ENCODE measurements around the gene C19orf38. TPM values are rescaled to one million over a fixed set of nuclear protein-coding genes. Genes with fewer than 3 reads are reported as not detected.

The C19orf38 gene
- polyA plus RNA-seq, 2 of the 4 experiments (the other 2 are of a cell fraction) = 0.09 to 0.13 TPM

DNA sequence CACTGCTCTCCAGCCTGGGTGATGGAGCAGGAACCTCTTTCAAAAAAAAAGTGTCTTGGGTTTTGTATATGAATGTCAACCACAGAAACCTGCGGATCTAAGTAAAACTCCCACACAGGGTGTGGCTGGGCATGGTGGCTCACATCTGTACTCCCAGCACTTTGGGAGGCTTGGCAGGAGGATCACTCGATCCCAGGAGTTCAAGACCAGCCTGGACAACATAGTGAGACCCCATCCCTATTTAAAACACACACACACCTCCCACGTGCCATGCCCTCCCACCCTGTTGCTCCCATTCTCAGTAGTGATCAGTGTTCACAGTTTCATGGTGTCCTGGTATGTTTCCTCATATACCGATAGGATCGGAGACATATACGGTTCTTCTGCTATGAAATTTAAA is 21.4 kb upstream of the C19orf38 start:
- FAIRE-seq (no peak), DNase-seq (ENCODE audit: low read depth in 1 of 2, low spot score in 1 of 2) (no peak), ATAC-seq (no peak)
- Histone ChIP-seq H3K4me1 (no peaks in the 10 kb centered on the region), H3K9me3 (no peaks in the 10 kb centered on the region), H3K27ac (no peak overlapping the region), H3K4me2 (no peak overlapping the region), H3K4me3 (no peak overlapping the region)
- ChIA-PET CTCF (interaction anchor here (0.6 to 4.7 kb wide), 3 partner anchors 37 to 1705 kb away, joined by 3 to 21 read pairs (median 16); partner anchors contain the start of gene DNM2), POLR2A (no interaction called here)
- no peak for TF ChIP-seq TP53 (CRISPR knock-in tag; IDR thresholded peaks at IDR 0.05)
- TF ChIP-seq SREBF2 (IDR thresholded peaks at IDR 0.05) = no peak
- no peak for TF ChIP-seq ZNF302 (CRISPR knock-in tag; IDR thresholded peaks at IDR 0.05)
- TF ChIP-seq BHLHE40 (IDR thresholded peaks at IDR 0.05; ENCODE audit: low read depth, low read length) = no peak
- 91% methylated on average over 6 of the region's 6 CpGs for WGBS (ENCODE audit: missing lambda C conversion rate)

DNA sequence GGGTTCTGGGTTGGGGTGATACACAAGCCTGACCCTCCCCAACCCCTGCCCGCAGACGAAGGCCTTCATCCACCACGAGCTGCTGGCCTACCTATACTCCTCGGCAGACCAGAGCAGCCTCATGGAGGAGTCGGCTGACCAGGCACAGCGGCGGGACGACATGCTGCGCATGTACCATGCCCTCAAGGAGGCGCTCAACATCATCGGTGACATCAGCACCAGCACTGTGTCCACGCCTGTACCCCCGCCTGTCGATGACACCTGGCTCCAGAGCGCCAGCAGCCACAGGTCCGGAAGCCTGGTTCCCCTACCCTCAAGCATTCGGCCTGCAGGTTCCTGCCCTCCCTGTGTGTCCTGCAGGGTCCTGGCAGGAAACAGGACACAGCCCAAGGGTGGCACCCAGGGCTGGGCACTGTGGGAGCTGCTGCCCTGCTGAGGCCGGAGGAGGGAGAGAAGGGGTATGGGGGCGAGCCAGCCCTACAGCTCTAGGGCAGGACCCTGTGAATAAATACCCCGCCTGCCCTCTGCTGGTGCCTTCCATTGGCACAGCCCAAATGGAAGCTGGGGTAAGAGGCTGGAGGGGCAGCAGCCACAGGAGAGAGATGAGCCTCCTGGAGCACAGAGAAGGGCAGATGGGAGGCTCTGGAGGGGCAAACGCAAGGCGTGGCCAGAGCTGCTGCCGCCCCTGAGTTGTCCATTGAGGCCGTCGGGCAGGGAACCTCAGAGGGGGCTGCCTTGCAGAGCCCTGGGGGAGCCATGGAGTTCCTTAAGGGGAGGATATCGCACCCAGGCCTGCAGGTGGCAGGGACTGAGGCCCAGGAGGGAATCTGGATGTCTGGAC is 19.0 kb upstream of the C19orf38 start:
- peak; percentile 67 to 76 for ATAC-seq
- WGBS (ENCODE audit: missing lambda C conversion rate) = 90% methylated on average over 23 of the region's 26 CpGs
- peak in 1 of 2 experiments; percentile 34; a peak in 2 of 5 replicates for TF ChIP-seq RAD21 (conservative IDR thresholded peaks at IDR 0.05 in 1 of 2, IDR thresholded peaks at IDR 0.05 in 1 of 2)
- TF ChIP-seq, protein P1, sequence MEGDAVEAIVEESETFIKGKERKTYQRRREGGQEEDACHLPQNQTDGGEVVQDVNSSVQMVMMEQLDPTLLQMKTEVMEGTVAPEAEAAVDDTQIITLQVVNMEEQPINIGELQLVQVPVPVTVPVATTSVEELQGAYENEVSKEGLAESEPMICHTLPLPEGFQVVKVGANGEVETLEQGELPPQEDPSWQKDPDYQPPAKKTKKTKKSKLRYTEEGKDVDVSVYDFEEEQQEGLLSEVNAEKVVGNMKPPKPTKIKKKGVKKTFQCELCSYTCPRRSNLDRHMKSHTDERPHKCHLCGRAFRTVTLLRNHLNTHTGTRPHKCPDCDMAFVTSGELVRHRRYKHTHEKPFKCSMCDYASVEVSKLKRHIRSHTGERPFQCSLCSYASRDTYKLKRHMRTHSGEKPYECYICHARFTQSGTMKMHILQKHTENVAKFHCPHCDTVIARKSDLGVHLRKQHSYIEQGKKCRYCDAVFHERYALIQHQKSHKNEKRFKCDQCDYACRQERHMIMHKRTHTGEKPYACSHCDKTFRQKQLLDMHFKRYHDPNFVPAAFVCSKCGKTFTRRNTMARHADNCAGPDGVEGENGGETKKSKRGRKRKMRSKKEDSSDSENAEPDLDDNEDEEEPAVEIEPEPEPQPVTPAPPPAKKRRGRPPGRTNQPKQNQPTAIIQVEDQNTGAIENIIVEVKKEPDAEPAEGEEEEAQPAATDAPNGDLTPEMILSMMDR (IDR thresholded peaks at IDR 0.05) = peak; percentile 15; the same call in 1 of the 3 replicates
- TF ChIP-seq, protein P2, sequence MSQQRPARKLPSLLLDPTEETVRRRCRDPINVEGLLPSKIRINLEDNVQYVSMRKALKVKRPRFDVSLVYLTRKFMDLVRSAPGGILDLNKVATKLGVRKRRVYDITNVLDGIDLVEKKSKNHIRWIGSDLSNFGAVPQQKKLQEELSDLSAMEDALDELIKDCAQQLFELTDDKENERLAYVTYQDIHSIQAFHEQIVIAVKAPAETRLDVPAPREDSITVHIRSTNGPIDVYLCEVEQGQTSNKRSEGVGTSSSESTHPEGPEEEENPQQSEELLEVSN (IDR thresholded peaks at IDR 0.05; ENCODE audit: borderline replicate concordance, low read depth) = no peak
- ChIA-PET POLR2A (interaction anchor here (0.6 kb wide), 1 partner anchor 112 kb away, joined by 3 read pairs; the partner anchor contains the start of gene DNM2), CTCF (interaction anchor here (1.2 to 4.7 kb wide), 6 partner anchors 9 to 111 kb away, joined by 3 to 21 read pairs (median 5); partner anchors contain the start of gene DNM2)
- H3K27ac ChIP-seq = no peak overlapping the region
- H3K9me3 ChIP-seq = no peaks in the 10 kb centered on the region
- H3K4me1 ChIP-seq = no peaks in the 10 kb centered on the region
- no peak overlapping the region for H3K4me3 ChIP-seq
- no peak for FAIRE-seq
- H3K4me2 ChIP-seq = no peak overlapping the region
- DNase-seq (ENCODE audit: low read depth in 1 of 2, low spot score in 1 of 2) = no peak

DNA sequence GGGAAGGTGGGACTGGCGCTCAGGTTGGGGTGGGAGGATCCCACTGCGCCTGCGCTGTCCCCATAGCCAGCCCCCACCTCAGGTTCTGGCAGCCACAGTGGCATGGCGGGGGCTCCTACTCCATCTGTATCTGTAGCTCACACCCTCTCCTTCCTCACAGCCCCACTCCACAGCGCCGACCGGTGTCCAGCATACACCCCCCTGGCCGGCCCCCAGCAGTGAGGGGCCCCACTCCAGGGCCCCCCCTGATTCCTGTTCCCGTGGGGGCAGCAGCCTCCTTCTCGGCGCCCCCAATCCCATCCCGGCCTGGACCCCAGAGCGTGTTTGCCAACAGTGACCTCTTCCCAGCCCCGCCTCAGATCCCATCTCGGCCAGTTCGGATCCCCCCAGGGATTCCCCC is 18.2 kb upstream of the C19orf38 start:
- DNase-seq (ENCODE audit: low read depth in 1 of 2, low spot score in 1 of 2) = no peak
- peak in 1 of 2 experiments; percentile 7; a peak in 2 of 6 replicates for ATAC-seq
- Histone ChIP-seq H3K4me3 (no peak overlapping the region), H3K4me1 (no peaks in the 10 kb centered on the region; the same call in 2 of the 3 replicates), H3K9me3 (no peaks in the 10 kb centered on the region), H3K4me2 (no peak overlapping the region), H3K27ac (no peak overlapping the region)
- FAIRE-seq = no peak
- 95% methylated on average over 5 of the region's 16 CpGs for WGBS (ENCODE audit: missing lambda C conversion rate)
- CTCF ChIA-PET = interaction anchor here (0.6 to 4.7 kb wide), 5 partner anchors 16 to 417 kb away, joined by 3 to 21 read pairs (median 4); partner anchors contain the start of gene DNM2
- POLR2A ChIA-PET = interaction anchor here (0.6 kb wide), 1 partner anchor 112 kb away, joined by 3 read pairs; the partner anchor contains the start of gene DNM2
- no peak for TF ChIP-seq HDAC2 (IDR thresholded peaks at IDR 0.05)
- TF ChIP-seq HOXB5 (CRISPR knock-in tag; IDR thresholded peaks at IDR 0.05) = no peak

DNA sequence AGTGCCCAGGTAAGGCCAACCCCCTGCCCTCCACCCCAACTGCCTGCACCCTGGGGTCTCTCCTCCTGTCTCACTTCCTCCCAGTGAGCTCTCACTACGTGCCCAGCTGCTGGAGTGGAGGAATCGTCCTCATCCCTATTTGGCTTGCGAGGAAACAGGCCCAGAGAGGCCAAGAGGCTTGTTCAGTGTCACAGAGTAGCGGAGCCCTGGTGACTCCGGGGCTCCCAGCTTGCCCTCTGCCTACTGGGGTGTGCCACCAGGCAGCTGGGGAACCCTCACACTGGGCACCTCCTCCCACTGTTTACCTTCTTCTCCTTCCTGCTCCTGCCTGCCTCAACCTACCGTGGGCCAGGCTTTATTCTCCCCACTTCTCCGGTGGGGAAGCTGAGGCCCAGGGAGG is 17.8 kb upstream of the C19orf38 start:
- Histone ChIP-seq H3K9me3 (no peaks in the 10 kb centered on the region), H3K4me2 (no peak overlapping the region), H3K27ac (no peak overlapping the region), H3K4me3 (no peak overlapping the region), H3K4me1 (peaks cover 3% of the 10 kb centered on the region; the same call in 1 of the 3 replicates)
- 94% methylated on average over 7 of the region's 7 CpGs for WGBS (ENCODE audit: missing lambda C conversion rate)
- CTCF ChIA-PET = interaction anchor here (0.6 to 4.7 kb wide), 5 partner anchors 16 to 417 kb away, joined by 3 to 21 read pairs (median 4); partner anchors contain the start of gene DNM2
- POLR2A ChIA-PET = no interaction called here
- no peak for DNase-seq (ENCODE audit: low read depth in 1 of 2, low spot score in 1 of 2)
- FAIRE-seq = no peak
- ATAC-seq = no peak
- TF ChIP-seq CBX8 (IDR thresholded peaks at IDR 0.05) (no peak), POLR2AphosphoS2 (conservative IDR thresholded peaks at IDR 0.05; ENCODE audit: low read length) (no peak), ZNF302 (CRISPR knock-in tag; IDR thresholded peaks at IDR 0.05) (no peak), NPAS2 (CRISPR knock-in tag; IDR thresholded peaks at IDR 0.05; ENCODE audit: borderline replicate concordance) (no peak), NFE2L2 (conservative IDR thresholded peaks at IDR 0.05; ENCODE audit: low read length) (no peak), EHMT2 (IDR thresholded peaks at IDR 0.05; ENCODE audit: low read depth) (no peak), MYC (IDR thresholded peaks at IDR 0.05; ENCODE audit: borderline replicate concordance, low read length) (no peak), SMC3 (IDR thresholded peaks at IDR 0.05) (no peak)
- TF ChIP-seq, protein P1 (IDR thresholded peaks at IDR 0.05) = no peak
- TF ChIP-seq, protein P3, sequence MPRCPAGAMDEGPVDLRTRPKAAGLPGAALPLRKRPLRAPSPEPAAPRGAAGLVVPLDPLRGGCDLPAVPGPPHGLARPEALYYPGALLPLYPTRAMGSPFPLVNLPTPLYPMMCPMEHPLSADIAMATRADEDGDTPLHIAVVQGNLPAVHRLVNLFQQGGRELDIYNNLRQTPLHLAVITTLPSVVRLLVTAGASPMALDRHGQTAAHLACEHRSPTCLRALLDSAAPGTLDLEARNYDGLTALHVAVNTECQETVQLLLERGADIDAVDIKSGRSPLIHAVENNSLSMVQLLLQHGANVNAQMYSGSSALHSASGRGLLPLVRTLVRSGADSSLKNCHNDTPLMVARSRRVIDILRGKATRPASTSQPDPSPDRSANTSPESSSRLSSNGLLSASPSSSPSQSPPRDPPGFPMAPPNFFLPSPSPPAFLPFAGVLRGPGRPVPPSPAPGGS (IDR thresholded peaks at IDR 0.05) = no peak
- TF ChIP-seq, protein P4, sequence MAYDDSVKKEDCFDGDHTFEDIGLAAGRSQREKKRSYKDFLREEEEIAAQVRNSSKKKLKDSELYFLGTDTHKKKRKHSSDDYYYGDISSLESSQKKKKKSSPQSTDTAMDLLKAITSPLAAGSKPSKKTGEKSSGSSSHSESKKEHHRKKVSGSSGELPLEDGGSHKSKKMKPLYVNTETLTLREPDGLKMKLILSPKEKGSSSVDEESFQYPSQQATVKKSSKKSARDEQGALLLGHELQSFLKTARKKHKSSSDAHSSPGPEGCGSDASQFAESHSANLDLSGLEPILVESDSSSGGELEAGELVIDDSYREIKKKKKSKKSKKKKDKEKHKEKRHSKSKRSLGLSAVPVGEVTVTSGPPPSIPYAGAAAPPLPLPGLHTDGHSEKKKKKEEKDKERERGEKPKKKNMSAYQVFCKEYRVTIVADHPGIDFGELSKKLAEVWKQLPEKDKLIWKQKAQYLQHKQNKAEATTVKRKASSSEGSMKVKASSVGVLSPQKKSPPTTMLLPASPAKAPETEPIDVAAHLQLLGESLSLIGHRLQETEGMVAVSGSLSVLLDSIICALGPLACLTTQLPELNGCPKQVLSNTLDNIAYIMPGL (CRISPR knock-in tag; IDR thresholded peaks at IDR 0.05; ENCODE audit: borderline replicate concordance) = no peak
